ENCODE measurements around the gene LSG1.
A peak's percentile ranks its signal among the peaks of the same experiment; 100 is the strongest.

LSG1 gene

DNA sequence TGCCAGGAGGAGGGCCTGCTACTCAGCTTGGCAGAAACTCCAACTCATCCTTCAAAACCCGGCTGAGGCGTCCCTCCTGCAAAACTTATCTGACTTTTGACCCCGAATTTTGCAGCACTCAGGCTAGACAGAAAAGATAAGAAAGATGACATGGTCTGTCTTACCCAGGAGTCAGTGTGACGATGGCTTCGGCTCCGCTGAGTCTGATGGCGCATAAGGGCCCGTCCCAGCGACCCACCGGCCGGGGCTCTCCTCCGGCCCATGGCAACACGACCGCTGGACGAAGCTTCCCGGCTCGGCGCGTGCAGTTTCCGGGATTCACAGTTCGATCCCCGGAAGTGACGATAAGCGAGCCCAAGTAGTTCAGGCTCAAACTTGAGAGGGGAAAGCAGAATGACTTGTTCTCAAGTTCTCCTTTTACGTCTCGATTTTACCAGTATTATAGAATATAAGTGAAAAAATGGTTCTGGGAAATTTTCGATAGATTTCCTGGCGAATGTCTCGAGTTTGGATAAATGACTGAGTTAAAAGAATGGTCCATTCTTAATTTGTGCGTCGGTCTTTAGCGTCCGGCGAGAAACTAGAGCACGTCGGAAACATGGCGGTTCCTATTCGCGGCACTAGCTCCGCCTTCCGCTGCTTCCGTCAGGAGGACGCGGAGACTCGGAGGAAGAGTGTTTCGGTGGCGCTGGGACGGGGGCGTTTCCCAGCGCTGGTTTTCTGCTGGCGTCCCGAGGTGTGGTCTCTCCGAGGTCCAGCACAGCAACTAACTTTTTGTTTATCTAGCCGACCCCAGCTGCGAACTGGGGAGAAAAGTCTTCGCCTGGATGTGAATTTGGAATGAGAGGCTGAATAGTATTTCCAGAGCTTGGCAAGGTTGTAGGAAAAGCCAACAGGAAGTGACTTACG is at the start of gene LSG1:
LSG1 (minus strand) TSS at position 292 of the 909 bp plus-strand sequence; CDS start at position 263, 29 bp downstream.
- peak; percentile 75 to 82 for DNase-seq (ENCODE audit: low read depth in 1 of 2, low spot score in 1 of 2)

DNA sequence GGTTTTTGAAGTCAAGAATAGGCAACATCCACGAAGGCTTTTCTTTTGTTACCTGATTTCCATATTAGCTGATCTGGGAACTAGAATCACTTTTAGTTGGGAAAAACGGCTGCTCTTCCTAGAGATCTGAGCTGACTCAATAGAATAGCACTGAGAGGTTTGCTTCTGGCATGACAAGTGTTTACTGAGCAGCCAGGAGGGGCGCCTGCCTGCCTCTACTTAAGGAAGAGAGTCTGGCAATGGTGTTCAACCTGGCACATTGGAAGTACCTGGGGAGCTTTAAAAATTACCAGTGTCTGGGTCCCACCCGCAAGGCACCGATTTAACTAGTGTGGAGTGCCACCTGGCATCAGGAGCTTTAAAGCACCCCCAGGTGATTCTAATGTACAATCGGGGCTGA is 48.1 kb upstream of the LSG1 start:
- DNase-seq (ENCODE audit: low read depth in 1 of 2, low spot score in 1 of 2) = no peak

DNA sequence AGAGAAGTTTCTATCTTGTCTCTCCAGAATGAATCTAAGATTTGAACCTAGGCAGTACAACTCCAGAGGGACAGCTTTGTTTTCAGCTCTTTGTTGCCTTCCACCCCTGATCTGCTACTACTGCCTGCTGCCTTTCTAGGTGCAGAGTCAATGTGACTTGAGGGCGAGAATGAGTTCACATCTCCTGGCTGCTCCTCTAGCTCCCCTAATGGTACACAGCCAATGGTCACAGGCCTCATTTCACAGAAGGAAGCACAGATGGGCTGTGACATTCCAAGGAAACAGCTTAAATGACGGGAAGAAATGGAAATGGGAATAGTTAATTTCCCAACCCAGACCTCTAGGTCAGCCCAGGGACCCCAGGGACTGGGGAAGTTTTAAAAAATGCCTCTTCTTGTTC is 46.1 kb upstream of the LSG1 start:
- no peak for DNase-seq (ENCODE audit: low read depth in 1 of 2, low spot score in 1 of 2)

DNA sequence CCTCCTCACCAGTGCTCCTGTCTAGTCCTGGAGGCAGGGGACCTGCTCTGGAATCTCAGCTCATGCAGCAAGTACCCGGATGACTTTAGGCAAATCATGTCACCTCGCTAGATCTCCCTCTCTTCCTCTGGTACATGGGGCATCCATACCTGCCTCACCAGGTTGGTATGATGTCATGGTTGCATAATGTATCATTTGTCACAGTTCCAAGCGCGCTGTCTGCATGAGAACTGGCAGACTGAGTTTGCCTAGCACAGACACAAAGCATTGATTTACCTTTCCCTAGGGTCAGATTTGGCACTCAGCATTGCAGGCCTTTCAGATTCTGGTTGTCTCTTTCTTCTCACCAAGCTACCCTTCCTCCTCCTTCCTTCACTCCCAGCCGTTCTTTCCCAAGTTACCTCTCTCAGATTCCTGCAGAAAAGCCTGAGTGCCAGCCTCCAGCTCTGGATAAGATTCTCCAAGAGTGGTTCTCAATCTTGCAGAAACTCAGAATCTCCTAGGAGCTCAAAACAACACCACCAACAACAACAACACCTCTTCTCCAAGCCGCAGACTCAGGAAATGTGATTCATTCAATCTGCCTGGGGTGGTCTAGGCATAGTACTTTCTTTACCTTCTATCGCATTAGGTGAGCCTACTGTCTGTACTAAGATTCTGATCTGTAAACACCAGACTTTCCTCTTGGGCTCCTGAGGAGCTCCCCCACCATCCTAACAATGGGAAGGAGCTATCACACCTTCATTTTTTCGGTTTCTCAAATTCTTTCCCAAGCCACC is 43.2 kb upstream of the LSG1 start:
- DNase-seq (ENCODE audit: low read depth in 1 of 2, low spot score in 1 of 2) = no peak

DNA sequence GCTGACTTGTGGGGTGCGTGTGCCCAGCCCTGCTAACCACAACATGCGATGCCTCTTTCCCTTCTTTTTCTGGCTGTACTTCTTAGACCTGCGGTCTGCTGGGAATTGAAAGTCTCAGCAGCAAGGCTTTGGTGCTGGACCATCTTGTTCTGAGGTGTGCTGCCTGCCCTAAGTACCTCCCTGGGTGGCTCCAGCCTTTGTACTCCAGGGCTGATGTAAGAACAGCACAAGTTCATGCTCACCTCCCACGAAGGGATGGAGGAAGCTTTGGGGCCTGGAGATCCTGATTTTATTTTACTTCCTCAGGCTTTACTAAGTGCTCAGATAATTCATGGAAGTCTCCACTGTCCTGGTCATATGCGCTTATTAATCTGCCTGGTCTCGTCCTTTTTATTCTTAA is 42.6 kb upstream of the LSG1 start:
- DNase-seq (ENCODE audit: low read depth in 1 of 2, low spot score in 1 of 2) = no peak

DNA sequence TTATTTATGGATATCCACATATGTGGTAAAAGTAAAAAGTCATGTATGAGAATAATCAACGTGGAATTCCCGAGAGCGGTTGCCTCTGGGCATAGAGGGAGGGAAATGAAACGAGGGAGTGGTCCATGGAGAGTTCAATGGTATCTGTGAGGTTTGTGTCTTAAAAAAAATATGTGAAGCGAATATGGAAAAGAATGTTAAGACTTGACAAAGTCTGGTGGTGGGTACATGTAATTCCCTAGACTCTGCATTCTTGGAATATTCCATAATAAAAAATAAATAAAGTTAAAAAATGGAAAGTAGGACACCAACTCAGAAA is 42.1 kb upstream of the LSG1 start:
- no peak for DNase-seq (ENCODE audit: low read depth in 1 of 2, low spot score in 1 of 2)

DNA sequence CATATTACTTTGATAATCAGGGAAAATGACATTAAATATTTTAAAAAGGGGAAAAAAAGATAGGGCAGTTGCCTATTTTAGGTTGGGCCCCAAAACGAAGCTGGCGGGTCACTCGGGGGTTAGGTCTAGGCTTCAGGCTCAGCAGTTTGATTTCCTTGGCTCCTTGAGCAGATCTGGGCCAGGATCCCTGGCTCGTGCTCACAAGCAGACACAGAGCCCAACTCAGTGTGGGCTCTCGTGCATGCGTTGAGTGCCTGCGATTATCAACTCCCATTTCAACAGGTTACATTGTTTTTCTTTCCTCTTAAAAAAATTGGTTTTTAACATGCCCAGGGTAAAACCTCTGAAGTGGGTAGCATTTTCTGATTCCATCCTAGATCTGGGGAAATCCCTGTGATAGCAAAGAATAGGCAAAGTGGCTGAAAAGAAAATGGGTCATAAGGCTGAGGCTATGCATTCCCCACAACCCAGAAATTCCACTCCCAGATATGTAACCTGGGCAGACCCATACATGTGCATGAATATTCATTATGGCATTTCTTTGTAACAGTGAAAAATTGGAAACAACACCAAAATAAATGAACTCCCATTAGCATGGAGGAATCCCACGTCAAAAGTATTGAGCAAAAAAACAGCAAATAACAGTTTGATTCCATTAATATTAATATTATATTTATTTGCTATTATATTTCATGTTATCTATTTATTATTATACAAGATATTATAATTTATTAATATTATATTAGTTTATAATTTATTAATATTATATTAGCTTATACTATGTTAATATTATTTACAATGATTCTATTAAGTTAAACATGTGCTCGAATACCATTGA is 41.5 kb upstream of the LSG1 start:
- DNase-seq (ENCODE audit: low read depth in 1 of 2, low spot score in 1 of 2) = no peak

DNA sequence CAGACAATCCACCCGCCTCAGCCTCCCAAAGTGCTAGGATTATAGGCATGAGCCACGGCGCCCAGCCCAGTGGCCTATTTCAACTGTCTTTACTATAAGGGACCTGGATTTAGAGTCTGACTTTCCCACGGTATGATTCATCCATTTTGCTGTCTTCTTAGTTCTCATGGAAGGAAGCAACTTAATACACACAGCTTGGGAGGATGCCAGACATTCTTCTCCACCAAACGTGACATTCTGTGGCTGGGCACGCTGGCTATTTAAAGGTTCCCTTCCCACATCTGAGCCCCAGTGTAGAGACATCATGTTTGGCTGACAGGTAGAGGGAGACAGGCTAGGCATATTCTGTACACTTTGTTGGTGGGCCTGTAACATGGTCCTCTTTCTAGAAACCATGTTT is 39.9 kb upstream of the LSG1 start:
- no peak for DNase-seq (ENCODE audit: low read depth in 1 of 2, low spot score in 1 of 2)

DNA sequence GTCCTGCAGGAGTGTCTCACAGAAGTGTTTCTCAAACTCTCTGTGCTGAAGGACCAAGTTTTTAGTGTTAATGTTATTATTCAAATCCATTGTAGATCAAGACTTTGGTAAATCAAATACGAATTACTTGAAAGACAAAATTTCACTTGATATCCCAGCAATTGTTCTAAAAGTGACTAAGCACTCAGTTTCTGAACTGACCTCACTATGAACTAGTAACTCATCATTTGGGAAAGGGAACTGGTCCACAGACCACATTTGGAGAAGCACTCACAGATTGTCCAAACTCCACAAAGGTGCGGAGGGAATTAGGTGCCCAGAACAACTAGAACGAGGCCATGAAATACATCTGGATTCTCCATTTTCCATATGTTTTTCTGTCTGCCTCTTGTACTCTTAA is 39.3 kb upstream of the LSG1 start:
- DNase-seq (ENCODE audit: low read depth in 1 of 2, low spot score in 1 of 2) = no peak

DNA sequence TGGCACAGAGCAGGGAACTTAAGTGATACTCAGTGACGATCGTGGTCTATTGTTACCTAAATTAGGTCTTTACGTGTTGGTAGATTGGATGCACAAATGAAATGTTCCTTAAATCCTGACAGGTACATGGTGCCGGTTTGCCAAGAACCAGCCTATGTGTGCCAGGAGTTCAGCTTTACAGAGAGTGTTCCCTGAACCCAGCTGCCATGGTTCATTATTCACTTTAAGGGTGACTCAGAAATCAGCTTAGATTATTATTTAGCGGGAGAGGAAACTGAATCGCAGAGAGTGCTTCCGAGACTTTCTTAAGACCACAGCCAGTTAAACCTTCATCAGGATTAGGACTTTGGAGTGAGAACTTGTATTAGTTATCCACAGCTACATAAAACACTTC is 35.2 kb upstream of the LSG1 start:
- no peak for DNase-seq (ENCODE audit: low read depth in 1 of 2, low spot score in 1 of 2)

DNA sequence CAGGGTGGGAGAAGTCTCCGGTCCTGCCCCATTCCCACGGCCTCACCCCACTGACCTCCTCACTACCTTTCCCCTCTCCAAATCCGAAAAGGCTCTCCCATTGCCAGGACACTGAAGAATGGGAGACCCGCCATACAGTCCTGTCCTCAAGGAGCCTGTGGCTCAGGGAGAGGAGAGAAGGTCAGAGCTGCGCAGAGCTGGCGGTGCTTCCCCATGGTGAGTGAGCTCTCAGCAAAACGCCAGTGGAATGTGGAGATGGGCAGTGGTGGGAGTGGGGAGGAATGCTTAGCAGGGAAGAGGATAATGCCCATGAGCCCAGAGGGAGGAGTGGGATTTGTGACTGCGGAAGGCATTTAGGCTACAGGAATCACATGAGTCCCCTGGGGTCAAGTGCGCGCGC is 33.8 kb upstream of the LSG1 start:
- no peak for DNase-seq (ENCODE audit: low read depth in 1 of 2, low spot score in 1 of 2)

DNA sequence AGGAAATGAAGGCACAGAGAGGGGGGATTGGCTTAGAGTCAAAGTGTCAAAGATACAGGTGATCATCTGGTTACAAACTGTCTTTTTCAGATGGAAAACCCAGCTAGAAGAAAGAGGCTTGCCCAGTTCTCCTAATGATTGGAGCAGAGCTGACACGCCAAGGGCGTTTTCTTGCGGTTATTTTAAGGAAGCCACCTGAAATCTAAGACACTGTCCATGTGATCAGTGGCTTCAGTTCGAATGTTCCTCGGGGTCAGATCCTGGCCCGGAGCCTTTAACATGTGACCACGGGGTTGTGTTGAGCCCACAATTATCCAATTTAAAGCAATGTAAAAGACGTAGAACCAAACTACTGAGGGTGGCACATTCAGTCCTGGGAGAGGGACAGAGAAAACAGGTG is 33.2 kb upstream of the LSG1 start:
- DNase-seq (ENCODE audit: low read depth in 1 of 2, low spot score in 1 of 2) = no peak

DNA sequence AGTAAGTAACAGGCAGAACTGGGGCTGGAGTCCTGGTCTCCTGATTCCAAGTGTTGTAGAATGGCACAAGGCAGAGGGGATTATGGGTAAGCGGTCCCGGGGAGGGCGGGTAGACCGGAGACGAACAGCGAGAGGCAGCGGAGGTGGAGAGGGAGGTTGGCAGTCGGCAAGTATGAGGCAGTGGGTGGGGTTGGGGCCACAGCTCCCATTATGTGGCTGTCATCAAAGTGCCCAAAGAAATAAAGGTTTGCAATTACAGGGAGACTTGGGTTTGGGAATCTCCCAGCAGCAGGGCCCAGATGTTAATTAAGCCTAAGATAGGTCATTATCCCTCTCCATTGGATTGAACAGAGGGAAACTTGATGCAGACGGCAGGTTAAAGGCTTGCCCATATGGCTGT is 30.6 kb upstream of the LSG1 start:
- no peak for DNase-seq (ENCODE audit: low read depth in 1 of 2, low spot score in 1 of 2)

DNA sequence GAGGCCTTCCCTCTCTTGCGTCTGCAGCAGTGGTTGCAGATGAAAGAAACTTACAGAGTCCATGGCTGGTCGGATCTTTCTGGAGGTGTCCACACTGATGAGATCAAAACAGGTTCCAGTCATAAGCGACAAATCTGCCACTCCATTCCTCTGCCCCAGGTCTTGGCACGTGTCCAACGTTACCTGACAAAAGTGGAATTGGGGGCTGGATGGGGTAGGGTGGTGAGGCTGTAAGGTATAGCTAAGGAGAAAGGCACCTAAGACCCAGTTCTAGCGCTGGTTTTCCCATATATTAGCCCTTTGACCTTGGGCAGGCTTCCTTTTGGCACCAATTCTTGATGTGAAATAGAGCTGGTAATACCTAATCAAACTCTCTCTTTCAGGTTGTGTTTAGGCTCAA is 24.7 kb upstream of the LSG1 start:
- DNase-seq (ENCODE audit: low read depth in 1 of 2, low spot score in 1 of 2) = no peak

DNA sequence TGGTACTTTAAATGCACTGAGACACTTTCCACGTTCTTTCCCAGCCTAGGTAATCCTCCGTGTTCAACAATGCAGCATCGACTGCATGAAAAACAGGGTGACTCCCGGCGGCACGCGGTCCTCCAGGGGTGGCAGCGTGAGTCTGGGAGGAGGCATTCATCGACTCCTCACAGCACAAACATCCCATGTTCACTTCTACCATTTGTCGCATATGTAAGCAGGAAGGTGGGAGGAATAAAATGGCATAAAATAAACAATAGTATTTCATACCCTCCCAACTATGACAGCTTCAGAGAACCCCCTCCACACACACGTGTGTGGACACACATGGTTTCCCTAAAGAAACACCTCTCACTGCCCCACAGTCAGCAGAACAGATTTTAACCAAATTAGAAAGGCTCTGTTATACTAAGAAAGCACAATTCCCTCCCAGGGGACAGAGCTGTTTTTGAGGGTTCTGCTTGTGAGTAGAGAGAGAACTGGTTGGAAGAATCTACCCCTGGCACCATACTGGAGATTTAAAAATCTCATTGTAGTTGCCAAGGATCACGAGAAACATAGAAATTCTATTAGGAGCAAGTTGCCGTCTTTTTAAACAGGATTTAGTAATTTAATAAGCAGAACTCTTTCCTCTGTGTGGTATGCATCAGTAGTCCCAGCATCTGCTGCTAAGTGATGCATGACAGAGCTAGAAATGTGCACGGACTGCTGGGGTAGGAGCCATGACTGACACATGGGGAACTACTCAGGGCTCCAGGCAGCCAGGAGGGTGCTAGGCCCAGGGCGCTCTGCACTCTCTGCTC is 19.7 kb upstream of the LSG1 start:
- no peak for DNase-seq (ENCODE audit: low read depth in 1 of 2, low spot score in 1 of 2)

DNA sequence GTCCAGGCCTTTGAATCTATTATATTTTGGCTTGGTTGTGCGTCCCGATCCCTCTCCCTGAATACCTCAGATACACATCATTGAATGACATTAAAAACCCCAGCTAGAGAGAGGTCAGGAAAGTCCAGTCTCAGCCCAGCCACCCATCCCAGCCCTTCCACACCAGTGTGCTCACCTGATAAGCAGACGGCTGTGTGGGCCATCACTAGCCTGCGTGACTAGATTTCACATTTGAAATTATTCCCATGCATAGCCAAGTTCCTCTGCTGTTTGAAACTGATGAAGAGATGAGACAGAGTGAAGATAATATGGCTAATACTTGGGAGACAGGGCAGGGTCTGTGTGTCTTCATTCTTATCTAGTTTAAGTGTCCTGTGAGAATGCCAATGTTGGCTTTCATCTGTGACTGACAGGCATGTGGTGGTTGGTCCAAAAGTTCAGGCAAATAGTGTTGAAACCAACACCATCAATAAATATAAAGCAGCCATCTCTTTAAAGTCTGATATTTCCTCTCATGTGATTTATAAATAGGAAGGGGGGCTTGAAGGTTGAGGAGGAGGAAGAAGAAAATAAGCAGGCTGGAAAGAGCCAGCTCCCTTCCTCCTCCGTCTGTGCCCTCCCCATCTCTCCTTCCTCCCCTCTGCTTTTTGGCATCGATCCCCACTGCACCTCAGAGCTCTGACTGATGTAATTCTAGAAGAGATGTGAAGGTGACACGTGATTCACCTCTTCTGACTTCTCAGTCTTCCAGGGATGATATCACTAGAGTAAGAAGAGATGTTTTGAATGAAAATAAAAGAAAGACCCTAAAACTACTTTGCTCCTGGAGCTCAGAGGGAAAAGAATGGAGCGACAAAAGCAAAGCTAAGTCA is 18.7 kb upstream of the LSG1 start:
- DNase-seq (ENCODE audit: low read depth in 1 of 2, low spot score in 1 of 2) = no peak

DNA sequence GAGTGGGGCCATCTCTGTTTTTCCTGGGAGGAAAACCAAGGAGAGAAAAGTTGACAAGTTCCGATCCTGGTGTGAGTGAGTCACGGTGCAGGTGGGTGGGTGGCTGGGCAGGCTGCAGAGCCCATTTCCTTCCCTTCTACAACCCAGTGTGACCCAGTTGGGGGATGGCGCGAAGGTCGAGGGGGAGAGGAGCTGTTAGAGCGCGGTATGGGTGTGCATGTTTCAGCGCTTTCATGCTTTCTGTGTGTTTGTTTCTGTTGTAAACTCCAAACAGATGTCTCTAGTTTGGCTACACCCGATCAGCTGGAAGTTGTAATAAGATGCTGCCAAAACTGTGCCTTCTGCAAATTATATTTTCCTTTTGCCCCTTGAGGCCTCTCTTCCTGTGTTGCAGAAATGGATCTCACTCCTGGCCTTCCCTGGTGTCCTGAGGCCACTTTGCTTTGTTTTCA is 17.5 kb upstream of the LSG1 start:
- DNase-seq (ENCODE audit: low read depth in 1 of 2, low spot score in 1 of 2) = no peak

DNA sequence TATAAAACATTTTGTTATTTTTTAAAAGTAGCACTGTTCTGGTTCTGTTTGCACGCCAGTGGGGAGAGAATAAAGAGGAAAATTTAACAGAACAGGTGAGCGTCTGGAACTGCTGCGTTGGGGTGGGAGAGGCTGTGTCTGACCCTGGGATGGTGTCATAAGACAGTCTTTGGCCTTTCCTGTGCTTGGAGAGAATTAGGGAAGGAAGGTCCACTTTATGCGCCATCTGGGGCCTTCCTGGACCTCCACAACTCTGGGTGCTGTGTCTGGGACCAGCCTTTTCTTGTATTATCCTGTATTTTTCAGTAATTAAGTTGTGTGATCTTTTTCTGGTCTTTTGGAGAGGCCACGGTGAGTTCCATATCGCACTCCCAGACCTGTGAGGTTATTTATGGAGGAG is 17.0 kb upstream of the LSG1 start:
- no peak for DNase-seq (ENCODE audit: low read depth in 1 of 2, low spot score in 1 of 2)

DNA sequence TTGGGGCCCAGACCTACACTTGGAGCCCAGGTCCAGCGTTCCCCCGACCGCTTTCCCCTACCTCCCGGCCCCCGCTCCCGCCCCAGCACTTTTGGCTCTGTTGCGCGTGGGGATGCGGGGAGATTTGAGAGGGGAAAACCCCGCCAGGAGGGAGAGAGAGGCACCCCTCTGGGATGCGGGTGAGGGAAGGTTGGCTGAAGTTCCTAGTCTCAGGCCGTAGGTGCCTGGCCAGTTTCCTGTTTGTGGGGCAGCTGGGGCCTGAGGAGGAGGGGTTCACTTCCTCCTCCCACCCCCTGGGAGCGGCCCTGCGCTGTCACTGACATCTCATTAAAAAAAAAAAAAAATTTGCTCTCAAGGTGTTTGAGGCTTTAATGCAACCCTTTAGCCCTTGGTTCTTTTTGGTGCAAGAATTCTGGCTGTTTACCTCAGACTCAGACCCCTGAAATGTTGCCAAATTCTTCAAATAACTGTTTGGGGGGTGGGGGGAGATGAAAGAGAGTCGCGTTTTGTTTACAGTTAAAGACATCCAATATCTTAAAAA is 16.3 kb upstream of the LSG1 start:
- DNase-seq (ENCODE audit: low read depth in 1 of 2, low spot score in 1 of 2) = no peak

Data from activated T-helper 1 cell treated with anti-CD3 and anti-CD28 coated beads, Interleukin-2, amount 50 U/mL, for 16 hours (primary cell).